ENCODE results near the gene PLEKHG2. TPM values are rescaled to one million over a fixed set of nuclear protein-coding genes. Genes with fewer than 3 reads are reported as not detected.

Gene PLEKHG2
- total RNA-seq, 1 donor from 2014 or later: 57.3 TPM

- intact Hi-C loops (cut with micrococcal nuclease): no loop called here
Measured at GRCh38 chr19:39385629-39386411, 26.6 kb upstream of the PLEKHG2 start.

GRCh38 chr19:39386557-39386956 is 25.9 kb upstream of the PLEKHG2 start:
- intact Hi-C loops (cut with micrococcal nuclease): no loop called here

DNA sequence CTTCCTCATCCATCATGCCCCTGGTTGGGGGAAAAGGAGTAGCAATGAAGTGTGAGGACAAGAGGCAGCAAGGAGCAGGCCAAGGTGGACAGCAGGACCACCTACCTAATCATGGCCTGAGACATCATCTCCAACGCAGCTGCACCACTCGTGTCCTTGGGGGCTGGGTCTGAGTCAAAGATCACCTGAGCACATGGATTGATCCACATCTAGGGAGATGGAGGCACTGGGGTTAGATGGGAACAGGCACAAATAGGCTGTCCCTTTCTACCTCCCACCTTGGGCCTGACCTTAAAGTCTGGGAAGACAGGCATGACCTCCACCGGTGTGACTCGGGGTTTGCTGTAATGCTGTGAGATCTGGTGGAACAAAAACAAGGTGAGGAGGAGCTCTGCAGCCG is 23.8 kb upstream of the PLEKHG2 start:
- intact Hi-C loops (cut with micrococcal nuclease): no loop called here

- intact Hi-C loops (cut with micrococcal nuclease): no loop called here
Measured at GRCh38 chr19:39389631-39390414, 22.6 kb upstream of the PLEKHG2 start.

GRCh38 chr19:39390451-39390750 is 22.1 kb upstream of the PLEKHG2 start:
- intact Hi-C loops (cut with micrococcal nuclease): no loop called here

DNA sequence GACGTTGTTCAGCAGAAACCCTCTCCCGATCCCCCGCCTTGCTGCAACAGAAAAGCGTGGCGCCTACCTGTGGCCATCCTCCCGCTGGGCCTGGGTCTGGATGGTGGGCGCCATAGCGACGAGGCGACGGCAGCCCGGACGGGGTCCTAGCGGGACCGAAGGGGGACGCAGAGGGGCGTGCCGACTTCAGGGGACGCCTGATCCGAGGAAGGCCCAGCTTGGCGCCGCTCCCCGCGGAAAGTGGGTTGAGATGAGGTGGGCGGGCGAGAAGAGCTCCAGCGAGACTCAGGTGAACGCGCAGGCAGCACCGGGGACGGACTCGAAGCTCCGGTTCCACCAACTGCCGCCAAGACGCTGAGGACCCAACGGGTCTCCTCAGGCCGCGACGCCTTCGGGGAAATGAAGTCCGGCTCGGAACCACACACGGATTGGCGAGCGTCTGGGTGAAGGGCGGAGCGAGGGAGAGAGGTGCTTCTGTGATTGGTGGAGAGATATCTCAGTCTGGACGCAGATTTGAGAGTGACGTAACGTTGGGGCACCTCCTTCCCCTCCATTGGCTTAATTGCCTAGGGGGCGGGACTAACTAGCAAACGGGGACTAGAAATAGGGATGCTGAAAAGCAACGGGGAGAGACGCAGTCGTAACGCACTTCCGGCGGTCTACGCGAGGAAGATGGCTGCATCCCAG is 21.6 kb upstream of the PLEKHG2 start, which contains the start of the genes MED29 and PAF1:
MED29 (plus strand) TSS at position 628 of the 687 bp plus-strand sequence; CDS start at position 673, 45 bp downstream.
PAF1 (minus strand) TSS at position 356 of the 687 bp plus-strand sequence; CDS start at position 114, 242 bp downstream.
- intact Hi-C loops (cut with micrococcal nuclease): loop anchor here (1.0 kb wide), 5 partner anchors 21 to 89 kb away; partner anchors contain the start of genes PLEKHG2, SAMD4B and TIMM50

DNA sequence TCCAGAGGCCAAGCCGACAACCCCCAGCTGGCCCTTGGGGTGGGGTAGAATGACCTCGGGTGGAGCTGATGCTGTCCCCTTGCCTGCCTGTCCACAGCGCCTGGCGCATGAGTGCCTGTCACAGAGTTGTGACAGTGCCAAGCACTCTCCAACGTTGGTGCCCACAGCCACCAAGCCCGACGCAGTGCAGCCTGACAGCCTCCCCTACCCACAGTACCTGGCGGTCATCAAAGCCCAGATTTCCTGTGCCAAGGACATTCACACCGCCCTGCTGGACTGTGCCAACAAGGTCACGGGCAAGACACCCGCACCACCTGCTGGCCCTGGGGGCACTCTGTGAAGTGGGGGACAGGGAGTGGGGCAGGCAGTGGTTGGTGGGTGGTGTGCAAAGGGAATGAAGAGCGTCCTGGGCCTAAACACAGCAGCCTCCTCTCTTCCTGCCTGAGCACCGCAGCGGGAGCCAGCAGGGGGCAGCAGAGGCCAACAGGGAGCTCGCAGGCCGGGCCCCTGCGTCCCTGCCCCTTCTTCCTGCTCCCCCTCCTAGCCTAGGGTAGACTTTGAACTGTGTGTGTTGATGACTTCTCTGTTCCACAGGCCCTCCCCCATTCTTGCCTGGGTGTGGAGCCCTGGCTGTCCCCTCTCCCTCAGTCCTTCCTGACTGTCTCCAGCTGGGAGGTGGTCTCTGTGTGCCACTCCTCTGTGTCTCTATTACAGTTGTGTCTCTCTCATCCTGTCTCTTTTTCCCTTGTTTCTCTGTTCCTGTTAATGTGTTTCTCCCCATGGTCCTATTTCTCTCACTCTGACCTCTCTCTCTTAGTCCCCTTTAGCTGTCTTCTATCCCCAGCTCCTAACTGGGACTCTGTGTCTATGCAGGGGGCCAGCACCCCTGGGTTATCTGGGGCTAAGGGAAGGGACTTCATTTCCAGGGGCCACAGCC is 14.8 kb upstream of the PLEKHG2 start:
- intact Hi-C loops (cut with micrococcal nuclease): loop anchor here (1.0 to 5.0 kb wide), 2 partner anchors 15 to 135 kb away; partner anchors contain the start of genes EID2B and PLEKHG2

DNA sequence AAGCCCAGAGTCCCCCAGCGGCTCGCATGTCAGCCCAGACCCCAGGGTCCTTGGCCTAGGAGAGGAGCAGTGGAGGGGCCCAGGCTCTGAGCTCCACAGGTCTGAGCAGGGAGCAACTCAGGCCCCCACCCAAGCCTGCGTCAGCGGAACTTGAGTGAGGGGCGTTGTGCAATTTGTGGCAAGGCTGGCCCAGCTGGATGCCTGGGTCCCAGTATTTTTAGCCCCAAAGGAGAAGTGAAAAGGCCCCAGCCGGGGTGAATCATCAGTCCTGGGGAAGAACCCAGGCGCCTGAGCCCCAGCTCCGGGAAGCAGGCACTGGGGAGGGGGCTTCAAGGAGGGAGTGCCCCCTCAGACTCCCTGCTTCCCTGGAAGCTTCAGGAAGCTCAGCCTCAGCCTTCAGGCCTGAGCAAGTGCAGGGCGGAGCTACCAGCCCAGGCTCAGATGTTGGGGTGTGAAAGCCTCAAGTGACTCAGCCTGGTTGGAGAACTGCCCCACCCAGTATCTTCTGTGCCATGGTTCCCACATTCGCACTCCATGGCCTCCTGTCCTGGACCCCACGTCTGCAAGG is 14.1 kb upstream of the PLEKHG2 start:
- intact Hi-C loops (cut with micrococcal nuclease): loop anchor here (5.0 kb wide), 1 partner anchor 134 kb away; the partner anchor contains the start of gene EID2B

DNA sequence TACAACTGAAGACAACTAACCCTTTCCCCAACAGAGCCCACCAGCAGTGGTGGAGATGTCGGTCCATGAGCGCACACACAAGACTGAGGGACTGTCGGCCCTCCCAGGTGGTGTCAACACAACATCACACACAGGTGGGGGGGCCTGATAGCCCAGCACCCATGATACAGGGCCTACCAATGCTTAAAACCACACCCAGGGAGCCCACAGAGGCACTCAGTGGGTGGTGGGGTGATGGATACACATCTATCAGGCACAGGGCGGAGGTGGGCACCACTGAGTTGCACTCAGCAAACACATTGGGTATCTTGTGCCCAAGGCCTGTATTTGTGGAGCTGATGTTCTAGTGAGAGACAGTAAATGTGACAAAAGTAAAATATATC is 12.8 kb upstream of the PLEKHG2 start:
- intact Hi-C loops (cut with micrococcal nuclease): loop anchor here (5.0 kb wide), 1 partner anchor 133 kb away; the partner anchor contains the start of gene EID2B

GRCh38 chr19:39400061-39400460 is 12.4 kb upstream of the PLEKHG2 start:
- intact Hi-C loops (cut with micrococcal nuclease): no loop called here

DNA sequence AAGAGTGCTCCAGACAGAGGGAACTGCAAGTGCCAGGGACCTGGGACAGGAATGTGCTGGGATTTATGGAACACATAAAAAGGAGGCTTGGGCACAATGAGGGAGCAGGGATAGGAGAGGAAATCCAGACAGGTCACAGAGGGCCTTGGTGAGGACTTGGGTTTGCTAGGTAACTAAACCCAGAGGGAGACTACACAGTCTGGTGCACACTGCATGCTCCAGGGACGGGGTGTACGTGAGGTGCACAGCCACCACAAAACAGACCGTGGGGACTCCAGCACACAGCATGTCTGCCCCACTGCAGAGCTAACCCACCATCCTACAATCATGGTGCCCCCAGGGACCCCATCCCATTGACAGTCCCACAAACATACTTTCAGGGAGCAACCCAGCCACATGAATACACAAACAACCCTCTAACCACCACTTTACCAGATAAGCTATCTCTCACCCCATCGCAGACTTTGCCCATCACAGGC is 11.4 kb upstream of the PLEKHG2 start:
- intact Hi-C loops (cut with micrococcal nuclease): loop anchor here (1.0 kb wide), 1 partner anchor 11 kb away; the partner anchor contains the start of gene PLEKHG2

DNA sequence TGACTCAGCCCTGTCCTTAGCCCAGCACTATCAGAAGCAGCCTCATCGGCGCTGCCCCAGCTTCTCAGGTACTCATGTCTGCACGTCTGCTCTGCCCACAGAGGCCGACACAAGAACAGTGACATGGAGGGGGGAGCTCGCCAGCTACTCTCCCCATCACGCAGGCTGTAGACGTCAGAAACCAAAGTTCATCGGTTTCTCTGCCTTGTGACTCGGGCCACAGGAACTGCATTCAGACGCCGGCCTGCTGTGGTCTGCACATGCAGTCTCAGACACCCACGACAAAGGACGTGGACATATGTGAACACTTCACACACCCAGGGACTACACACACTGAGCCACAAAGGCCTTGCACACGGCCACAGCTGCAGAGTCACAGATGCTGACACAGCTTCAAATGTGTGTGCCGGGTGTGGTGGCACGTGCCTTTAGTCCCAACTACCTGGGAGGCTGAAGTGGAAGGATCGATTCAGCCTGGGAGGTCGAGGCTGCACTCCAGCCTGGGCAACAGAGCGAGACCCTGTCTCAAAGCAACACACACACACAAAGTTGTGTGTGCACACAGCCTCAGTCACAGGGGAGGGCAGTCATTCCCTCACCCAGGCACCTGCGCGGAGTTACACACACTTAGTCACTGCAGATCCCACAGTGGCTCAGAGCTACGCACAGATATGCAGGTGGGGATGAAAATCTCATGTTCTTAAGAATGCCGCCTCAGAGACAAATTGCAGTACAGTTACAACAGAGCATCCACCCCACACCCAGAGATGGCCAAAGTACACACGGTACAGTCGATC is 10.7 kb upstream of the PLEKHG2 start:
- intact Hi-C loops (cut with micrococcal nuclease): loop anchor here (1.0 kb wide), 1 partner anchor 11 kb away; the partner anchor contains the start of gene PLEKHG2

GRCh38 chr19:39402346-39403300 is 9.8 kb upstream of the PLEKHG2 start:
- intact Hi-C loops (cut with micrococcal nuclease): no loop called here

- intact Hi-C loops (cut with micrococcal nuclease): no loop called here
Measured at GRCh38 chr19:39403331-39404312, 8.8 kb upstream of the PLEKHG2 start.

- intact Hi-C loops (cut with micrococcal nuclease): no loop called here
Measured at GRCh38 chr19:39405261-39405957, 7.1 kb upstream of the PLEKHG2 start.

Measured in T-helper 2 cell treated with Interferon-gamma antibody and Interleukin-4, amounts not matched to agents 100 ng/mL and 5 ng/mL, for 36 hours (primary cell).